GM18498 (cell line): Measurements from ENCODE around the gene PPP1R14B.
A peak's percentile ranks its signal among the peaks of the same experiment; 100 is the strongest.

ENCODE experiments used
- ATAC-seq: cut with Tn5 transposase; IDR thresholded peaks from one replicate; pipeline ENCODE4 v1.9.1; 2021; ENCODE audit warnings: mild to moderate bottlenecking, moderate library complexity; ENCODE audit not compliant: unreplicated experiment

PPP1R14B gene

DNA sequence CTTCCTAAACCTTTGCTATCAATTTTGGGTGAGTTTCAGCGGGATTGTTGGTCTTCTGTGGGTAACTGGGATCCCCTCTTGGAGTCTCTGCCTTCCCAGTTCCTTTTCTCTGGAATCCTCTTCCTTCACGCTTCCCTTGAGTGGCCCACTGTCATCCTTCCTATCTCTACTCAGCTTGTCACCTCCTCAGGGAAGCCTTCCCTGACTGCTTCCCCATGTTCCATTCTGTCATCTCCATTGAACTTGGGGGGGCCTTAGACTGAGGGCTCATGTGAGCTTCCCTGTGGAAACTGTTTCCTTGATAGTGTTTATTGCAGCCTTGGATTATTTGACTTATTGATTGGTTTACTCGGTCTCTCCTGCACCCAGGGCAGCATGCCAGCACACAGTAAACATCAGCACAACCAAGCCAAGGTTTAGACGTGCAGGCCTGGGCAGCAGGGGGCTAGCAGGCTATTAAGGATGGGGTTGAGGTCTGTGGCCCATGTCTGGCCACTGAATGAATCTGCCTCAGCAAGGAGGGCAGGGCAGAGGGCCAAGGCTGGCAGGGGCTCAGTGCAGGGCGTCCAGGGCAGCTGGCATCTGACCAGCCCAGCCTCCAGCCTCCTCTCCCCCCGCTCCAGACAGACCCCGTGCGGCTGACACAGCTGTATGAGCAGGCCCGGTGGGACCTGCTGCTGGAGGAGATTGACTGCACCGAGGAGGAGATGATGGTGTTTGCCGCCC is 28.0 kb downstream of the PPP1R14B start:
- ATAC-seq, result no peak

DNA sequence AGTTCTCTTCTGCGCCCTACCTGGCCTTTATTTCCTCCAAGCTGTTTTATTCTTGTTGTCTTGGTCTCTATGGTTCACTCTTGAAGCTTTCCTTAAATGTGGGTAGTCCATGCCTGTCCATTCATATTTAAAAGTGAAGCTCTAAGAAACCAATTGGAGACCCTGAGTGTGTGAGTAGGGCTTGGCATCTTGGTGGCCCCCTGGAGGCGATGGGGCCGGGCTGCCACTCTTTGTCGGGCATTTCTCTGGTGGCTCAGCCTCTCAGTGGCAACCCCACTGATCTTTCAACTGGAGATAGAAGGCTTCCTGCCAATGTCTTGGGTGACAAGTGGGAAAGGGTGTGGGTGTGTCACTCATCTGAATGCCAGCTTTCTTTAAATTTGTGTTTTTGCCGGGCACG is 29.9 kb downstream of the PPP1R14B start:
- ATAC-seq, result no peak

DNA sequence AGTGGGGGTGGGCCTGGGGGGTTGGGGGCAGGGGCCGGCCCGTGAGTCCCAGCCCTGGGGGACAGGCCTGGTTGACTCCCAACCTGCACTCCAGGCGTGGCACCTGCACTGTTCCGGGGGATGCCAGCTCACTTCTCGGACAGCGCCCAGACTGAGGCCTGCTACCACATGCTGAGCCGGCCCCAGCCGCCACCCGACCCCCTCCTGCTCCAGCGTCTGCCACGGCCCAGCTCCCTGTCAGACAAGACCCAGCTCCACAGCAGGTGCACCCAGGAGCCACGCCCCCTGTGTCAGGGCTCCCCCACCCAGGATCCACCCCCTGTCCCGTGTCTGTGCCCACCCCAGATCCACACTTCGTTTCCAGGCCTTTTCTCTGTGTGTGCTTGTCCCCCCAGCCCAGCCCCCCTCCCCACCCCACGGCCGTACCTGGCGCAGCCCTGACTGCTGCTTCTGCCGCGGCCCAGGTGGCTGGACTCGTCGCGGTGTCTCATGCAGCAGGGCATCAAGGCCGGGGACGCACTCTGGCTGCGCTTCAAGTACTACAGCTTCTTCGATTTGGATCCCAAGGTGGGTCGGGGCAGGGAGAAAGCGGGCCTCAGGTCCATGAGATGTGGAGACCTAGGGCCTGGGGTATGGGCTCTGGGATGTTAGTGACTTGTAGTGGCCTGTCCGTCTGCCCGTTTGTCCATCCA is 35.4 kb downstream of the PPP1R14B start:
- ATAC-seq, result no peak

- ATAC-seq, result no peak
These were observed 36.3 kb downstream of the PPP1R14B start for GRCh38 chr11:64210301-64211020.

- ATAC-seq, result no peak
These were observed 37.2 kb downstream of the PPP1R14B start for GRCh38 chr11:64209563-64209843.

DNA sequence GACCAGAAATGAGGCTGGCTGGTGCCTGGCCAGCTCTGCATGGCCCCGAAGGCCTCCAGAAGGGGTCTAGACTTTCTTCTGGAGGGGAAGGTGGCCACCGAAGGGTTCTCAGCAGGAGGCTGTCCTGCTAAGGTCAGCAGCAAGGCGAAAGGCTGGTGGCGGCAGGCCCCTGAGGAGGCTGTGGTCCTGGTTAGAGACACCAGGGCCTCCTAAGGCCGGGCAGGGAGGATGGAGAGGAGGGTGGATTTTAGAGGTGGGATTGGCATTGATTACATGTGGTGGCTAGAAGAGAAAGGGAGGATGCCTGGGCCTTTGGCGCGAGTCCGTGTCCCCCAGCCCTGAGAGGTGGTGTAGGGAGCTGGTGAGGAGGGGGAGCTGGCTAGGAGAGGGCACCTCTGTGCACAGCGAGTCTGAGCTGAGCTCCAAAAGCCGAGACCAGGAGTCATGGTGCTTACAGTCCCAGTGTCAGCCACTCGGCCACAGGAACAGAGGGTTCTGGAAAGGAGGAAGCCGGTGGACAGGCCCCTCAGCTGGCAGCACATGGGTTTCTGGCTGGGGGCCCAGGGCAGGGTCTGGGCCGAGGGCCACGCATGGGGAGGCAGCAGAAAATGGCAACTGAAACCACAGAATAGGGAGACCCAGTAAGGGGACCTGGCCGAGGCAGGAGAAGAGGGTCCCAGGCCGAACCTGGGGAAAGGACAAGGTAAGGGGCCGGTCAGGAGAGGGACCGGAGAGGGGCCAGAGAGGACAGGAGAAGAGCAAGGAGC is 37.8 kb downstream of the PPP1R14B start:
- no peak for ATAC-seq

- ATAC-seq, result no peak
These were observed 38.5 kb downstream of the PPP1R14B start for GRCh38 chr11:64208086-64208795.

DNA sequence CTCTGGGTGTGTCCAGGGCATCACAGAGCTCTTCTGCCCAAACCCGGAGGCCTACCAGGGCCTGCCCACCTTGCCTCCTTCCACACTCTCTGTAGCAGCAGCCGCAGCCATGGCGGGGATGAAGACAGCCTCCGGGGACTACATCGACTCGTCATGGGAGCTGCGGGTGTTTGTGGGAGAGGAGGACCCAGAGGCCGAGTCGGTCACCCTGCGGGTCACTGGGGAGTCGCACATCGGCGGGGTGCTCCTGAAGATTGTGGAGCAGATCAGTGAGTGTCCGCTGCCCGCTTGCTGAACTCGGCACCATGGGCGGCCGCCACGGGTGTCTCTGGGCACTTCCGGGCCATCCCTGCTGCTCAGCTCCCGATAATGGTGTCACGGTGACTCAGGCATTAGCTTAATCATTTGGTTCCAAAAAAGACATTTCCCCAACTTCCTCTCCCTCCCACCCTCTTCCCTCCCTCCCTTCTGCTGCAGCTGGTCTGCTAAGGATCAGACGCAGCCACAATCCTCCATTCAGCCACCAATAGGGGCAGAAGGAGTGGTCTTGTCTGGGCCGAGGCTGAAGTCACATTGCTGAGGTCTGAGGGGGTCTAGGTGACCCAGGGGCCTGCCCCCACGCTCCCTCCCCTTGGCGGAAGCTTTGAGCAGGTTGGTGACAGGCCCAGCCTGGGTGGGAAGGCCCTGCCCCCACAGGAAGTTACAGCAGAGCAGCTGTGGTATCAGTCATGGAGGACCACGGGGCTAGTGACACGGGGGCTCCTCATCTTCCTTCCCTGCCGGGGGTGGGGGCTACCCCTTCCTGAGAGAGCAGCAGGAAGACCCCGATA is 39.3 kb downstream of the PPP1R14B start:
- peak; percentile 56 for ATAC-seq

DNA sequence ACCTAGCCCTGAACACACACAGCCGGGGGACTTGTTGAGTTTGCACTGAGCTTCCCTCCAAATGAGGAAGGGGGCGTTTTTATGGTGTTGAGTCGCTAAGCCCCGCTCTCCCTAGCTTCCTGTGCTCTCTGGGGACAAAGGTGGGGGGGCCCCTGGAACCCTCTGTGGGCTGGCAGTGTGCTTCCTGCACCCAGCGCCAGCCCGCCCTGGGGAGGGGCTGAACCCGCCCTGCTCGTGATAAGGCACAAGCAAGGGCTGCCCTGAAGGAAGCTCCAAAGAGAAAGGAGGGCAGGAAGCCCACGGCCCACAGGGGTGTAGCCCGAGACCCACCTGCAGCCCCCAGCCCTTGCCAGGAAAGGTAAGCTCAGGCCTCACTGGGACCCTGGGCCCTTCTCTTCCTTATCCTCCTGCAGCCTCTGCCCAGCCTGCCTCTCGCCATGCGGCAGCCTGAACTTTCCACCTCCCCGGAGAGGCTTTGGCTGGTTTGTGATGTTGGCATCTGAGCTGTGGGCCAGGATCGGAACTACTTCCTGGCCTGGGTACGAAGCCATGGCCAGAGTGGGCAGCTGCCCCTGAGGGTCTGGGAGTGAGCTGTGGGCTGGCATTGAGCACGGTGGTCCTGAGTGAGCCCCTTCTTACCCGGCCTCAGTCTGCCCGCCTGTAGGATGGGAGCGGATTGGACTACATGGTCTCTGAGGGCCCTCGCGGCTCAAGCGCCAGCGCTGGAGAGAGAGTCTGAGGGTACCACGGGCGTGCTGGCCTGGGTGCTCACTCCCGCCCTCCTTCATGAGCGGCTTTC is 40.1 kb downstream of the PPP1R14B start, which contains the start of gene FERMT3:
Gene FERMT3 (plus strand): TSS at position 265 of the 799 bp plus-strand sequence. CDS start 644 bp downstream, outside the sequence.
- no peak for ATAC-seq

DNA sequence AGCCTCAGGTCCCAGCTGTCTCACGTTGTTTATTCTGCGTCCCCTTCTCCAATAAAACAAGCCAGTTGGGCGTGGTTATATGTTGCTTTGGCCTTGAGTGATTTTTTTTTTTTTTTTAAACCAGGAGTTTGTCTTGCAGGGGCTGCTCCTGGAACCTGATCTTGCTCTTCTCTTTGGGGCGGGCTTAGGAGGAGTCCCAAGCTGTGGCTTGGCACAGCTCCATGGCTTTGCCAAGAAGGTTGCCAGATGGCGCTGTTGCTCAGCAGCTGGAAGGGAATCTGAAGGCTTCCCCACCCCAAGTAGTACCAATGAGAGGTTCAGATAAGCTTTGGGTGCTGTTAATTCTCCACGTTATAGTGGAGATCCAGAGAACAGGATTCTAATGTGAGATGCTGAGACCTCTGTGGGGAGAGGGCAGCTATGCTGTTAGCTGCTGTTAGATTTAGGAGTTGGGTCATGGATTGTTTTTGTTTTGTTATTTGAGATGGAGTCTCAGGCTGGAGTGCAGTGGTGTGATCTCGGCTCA is 42.2 kb downstream of the PPP1R14B start:
- ATAC-seq, result no peak

DNA sequence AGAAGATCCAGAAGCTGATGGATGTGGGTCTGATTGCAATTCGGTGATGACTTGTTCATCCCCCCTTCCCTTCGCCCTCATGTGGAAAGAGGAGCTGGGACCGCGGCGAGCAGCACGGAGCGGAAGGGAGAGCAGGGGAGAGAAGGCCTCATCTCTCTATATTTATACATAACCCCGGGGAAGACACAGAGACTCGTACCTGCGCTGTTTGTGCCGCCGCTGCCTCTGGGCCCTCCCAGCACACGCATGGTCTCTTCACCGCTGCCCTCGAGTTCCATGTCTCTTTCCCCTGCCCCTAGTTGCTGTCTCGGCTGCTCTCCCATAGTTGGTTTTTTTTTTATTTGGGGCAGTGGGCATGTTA is 42.7 kb downstream of the PPP1R14B start:
- ATAC-seq, result no peak

GRCh38 chr11:64203421-64204079 is 43.2 kb downstream of the PPP1R14B start:
- no peak for ATAC-seq

- ATAC-seq, result no peak
These were observed 43.8 kb downstream of the PPP1R14B start for GRCh38 chr11:64202992-64203391.

GRCh38 chr11:64201543-64201942 is 45.2 kb downstream of the PPP1R14B start:
- ATAC-seq, result no peak

- no peak for ATAC-seq
These were observed 48.2 kb downstream of the PPP1R14B start for GRCh38 chr11:64198511-64198910.

DNA sequence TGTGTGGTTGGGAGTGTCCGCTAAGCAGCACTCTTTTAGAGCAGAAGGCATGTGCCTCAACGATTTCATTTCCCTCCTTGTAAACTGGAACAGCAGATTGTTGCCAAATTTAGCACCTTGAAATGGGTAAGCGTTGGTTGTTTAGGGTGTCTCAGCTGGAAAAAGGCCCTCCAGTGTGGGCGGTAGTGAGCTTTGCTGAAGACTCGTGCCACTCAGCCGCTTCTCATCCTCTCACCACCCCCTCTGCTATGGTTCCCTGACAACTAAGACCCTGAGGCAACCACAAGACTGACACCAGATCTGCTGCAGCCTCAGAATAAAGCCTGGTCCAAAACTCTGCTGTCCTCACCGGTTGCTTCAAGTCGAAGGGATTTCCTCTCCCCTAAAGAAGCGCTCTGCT is 50.1 kb downstream of the PPP1R14B start:
- no peak for ATAC-seq
